HCT116 (cell line): ENCODE measurements around the gene CBLB. TPM values are rescaled to one million over a fixed set of nuclear protein-coding genes. Genes with fewer than 3 reads are reported as not detected.

Experiments used
- ATAC-seq: fragments of 200-7000 bp; cut with Tn5 transposase; 2 replicates; pipeline ENCODE4 v1.9.1; 2020; ENCODE audit warnings: mild to moderate bottlenecking, moderate library complexity
- BruUV-seq: library from RNA; stranded (reverse); fragments of 400-500 nt; replicated peaks from 2 replicates; lab custom pipeline; 2021; lab: Mats Ljungman, UMichigan
- CTCF ChIA-PET: fragments of 300-600 bp; sonication (Branson Sonifier 250); formaldehyde crosslinking; loops from one replicate; lab custom pipeline; 2021; ENCODE audit warnings: antibody characterized with exemption; lab: Charles Lee
- POLR2A ChIA-PET: fragments of 300-600, 350-600 bp; sonication (Branson Sonifier 250); formaldehyde crosslinking; loops from one replicate; lab custom pipeline; 2021; ENCODE audit warnings: antibody characterized with exemption; lab: Charles Lee
- RAD21 ChIA-PET, 2 experiments: fragments of 300-600 bp; sonication (Branson Sonifier 250); formaldehyde crosslinking; loops; one replicate each; lab custom pipeline; 2023; ENCODE audit warnings: low total read pairs in 2 of 2; ENCODE audit not compliant: uncharacterized antibody in 2 of 2, unreplicated experiment in 2 of 2, low non-redundant PET in 1 of 2; lab: Charles Lee
- DNase-seq: peaks from one replicate; pipeline ENCODE4 v3.0.0-alpha.2; 2010; ENCODE audit warnings: low read depth, low spot score
- H2AFZ ChIP-seq: fragments of 200-600 bp; shearing (Covaris generic), sonication (generic); 2 replicates; pipeline ENCODE4 v1.6.1; 2017; ENCODE audit warnings: low read depth, mixed run types, mixed read lengths, antibody characterized with exemption, low read length; ENCODE audit not compliant: poor library complexity, severe bottlenecking
- H3K27ac ChIP-seq: 2 replicates; pipeline ENCODE4 v1.5.1; 2012; ENCODE audit warnings: low read depth, low read length
- H3K27me3 ChIP-seq: fragments of 200-600 bp; sonication (generic); 2 replicates; pipeline ENCODE4 v1.6.1; 2016; ENCODE audit warnings: mixed run types, low read length, mixed read lengths; ENCODE audit not compliant: insufficient read depth
- H3K36me3 ChIP-seq, 2 experiments: fragments of 200-500 bp in 1 of 2; fragments of 200-600 bp in 1 of 2; sonication (Bioruptor generic) in 1 of 2; sonication (generic) in 1 of 2; 2 replicates each; pipeline versions ENCODE4 v1.5.1 to v1.6.1; 2014 to 2016; ENCODE audit warnings: low read length in 2 of 2, inconsistent platforms in 1 of 2, mixed read lengths in 1 of 2, mixed run types in 1 of 2; ENCODE audit not compliant: insufficient read depth in 2 of 2, control insufficient read depth in 1 of 2
- H3K4me1 ChIP-seq, 2 experiments: fragments of 200-600 bp in 1 of 2; sonication (generic) in 1 of 2; 2 replicates each; pipeline versions ENCODE4 v1.5.1 to v1.6.1; 2012 to 2017; ENCODE audit warnings: low read length in 2 of 2, inconsistent platforms in 1 of 2, mild to moderate bottlenecking in 1 of 2, mixed read lengths in 1 of 2, mixed run types in 1 of 2, moderate library complexity in 1 of 2; ENCODE audit not compliant: insufficient read depth in 2 of 2, control insufficient read depth in 1 of 2
- H3K4me2 ChIP-seq: fragments of 200-600 bp; sonication (generic); 2 replicates; pipeline ENCODE4 v1.6.1; 2017; ENCODE audit warnings: mixed run types, low read length, mixed read lengths
- H3K4me3 ChIP-seq, 2 experiments: fragments of 200-600 bp in 1 of 2; sonication (generic) in 1 of 2; replicated peaks in 1 of 2; 2 replicates each; pipeline ENCODE4 v1.5.1; 2011 to 2016; ENCODE audit warnings: low read length in 2 of 2, control low read depth in 1 of 2, low read depth in 1 of 2, mild to moderate bottlenecking in 1 of 2, mixed read lengths in 1 of 2, mixed run types in 1 of 2
- H3K79me2 ChIP-seq: fragments of 200-600 bp; sonication (generic); 2 replicates; pipeline ENCODE4 v1.6.1; 2017; ENCODE audit warnings: mild to moderate bottlenecking, mixed run types, low read length, moderate library complexity, mixed read lengths; ENCODE audit not compliant: insufficient read depth
- H3K9ac ChIP-seq: fragments of 200-600 bp; sonication (generic); 2 replicates; pipeline ENCODE4 v1.6.1; 2016; ENCODE audit warnings: low read length, mixed read lengths
- H3K9me2 ChIP-seq: fragments of 200-600 bp; sonication (generic), shearing (Covaris generic); 2 replicates; pipeline ENCODE4 v1.6.1; 2017; ENCODE audit warnings: mixed run types, mild to moderate bottlenecking, moderate library complexity; ENCODE audit not compliant: insufficient read depth
- H3K9me3 ChIP-seq, 2 experiments: fragments of 200-500 bp in 1 of 2; fragments of 200-600 bp in 1 of 2; sonication (Bioruptor generic) in 1 of 2; sonication (generic) in 1 of 2; 2 replicates each; pipeline ENCODE4 v1.6.1; 2014 to 2017; ENCODE audit warnings: low read length in 2 of 2, mixed read lengths in 2 of 2, inconsistent platforms in 1 of 2, low read depth in 1 of 2, mild to moderate bottlenecking in 1 of 2, mixed run types in 1 of 2, moderate library complexity in 1 of 2; ENCODE audit not compliant: control insufficient read depth in 1 of 2, insufficient read depth in 1 of 2
- H4K20me1 ChIP-seq: fragments of 200-600 bp; sonication (generic), shearing (Covaris generic); 2 replicates; pipeline ENCODE4 v1.6.1; 2017; ENCODE audit warnings: mixed run types, mild to moderate bottlenecking, moderate library complexity; ENCODE audit not compliant: insufficient read depth
- CBX3 ChIP-seq: IDR thresholded peaks from 2 replicates; pipeline ENCODE4 v1.6.1; 2012; ENCODE audit warnings: low read depth
- EGR1 ChIP-seq: IDR thresholded peaks from 2 replicates; pipeline ENCODE4 v1.6.1; 2012; ENCODE audit warnings: low read depth
- ELF1 ChIP-seq: IDR thresholded peaks from 2 replicates; pipeline ENCODE4 v1.6.1; 2012; ENCODE audit warnings: low read depth, borderline replicate concordance
- EZH2phosphoT487 ChIP-seq: fragments of 200-600 bp; IDR thresholded peaks from 2 replicates; pipeline ENCODE4 v1.6.1; 2018; ENCODE audit warnings: antibody characterized with exemption, borderline replicate concordance
- POLR2A ChIP-seq: IDR thresholded peaks from 2 replicates; pipeline ENCODE4 v1.7.0; 2011; ENCODE audit warnings: borderline replicate concordance; ENCODE audit not compliant: insufficient read depth, insufficient read length; ENCODE audit errors: extremely low read depth
- RAD21 ChIP-seq: IDR thresholded peaks from 2 replicates; pipeline ENCODE4 v1.6.1; 2012; ENCODE audit warnings: low read depth, mild to moderate bottlenecking
- SP1 ChIP-seq: IDR thresholded peaks from 2 replicates; pipeline ENCODE4 v1.6.1; 2012; ENCODE audit warnings: low read depth
- TCF7L2 ChIP-seq: IDR thresholded peaks from 2 replicates; pipeline ENCODE4 v1.7.0; 2011; ENCODE audit warnings: borderline replicate concordance, inconsistent platforms; ENCODE audit not compliant: insufficient read depth, insufficient read length; ENCODE audit errors: extremely low read depth
- ZBTB33 ChIP-seq: IDR thresholded peaks from 2 replicates; pipeline ENCODE4 v1.6.1; 2011; ENCODE audit warnings: mild to moderate bottlenecking, low read length, moderate library complexity; ENCODE audit not compliant: insufficient replicate concordance; ENCODE audit errors: extremely low read depth
- ZFX ChIP-seq: fragments of 450-650 bp; IDR thresholded peaks from 2 replicates; pipeline ENCODE4 v1.6.1; 2017
- ZNF274 ChIP-seq: fragments of 200-500 bp; sonication (Bioruptor generic); IDR thresholded peaks from 2 replicates; pipeline ENCODE4 v1.6.1; 2014; ENCODE audit warnings: mild to moderate bottlenecking, low read depth, low read length, inconsistent platforms
- intact Hi-C: fragments of 100-400 bp; cut with micrococcal nuclease; formaldehyde crosslinking; loops from 2 replicates; pipeline ENCODE4 v1.10.0; 2022
- total RNA-seq: library from RNA; stranded (reverse); gene quantifications from one replicate; pipeline ENCODE4 v1.2.1, GENCODE V29; 2021; ENCODE audit not compliant: unreplicated experiment
- TF ChIP-seq, protein P1 (sequence below): IDR thresholded peaks from 2 replicates; pipeline ENCODE4 v1.6.1; 2012
- TF ChIP-seq, protein P2 (sequence below): IDR thresholded peaks from 2 replicates; pipeline ENCODE4 v1.6.1; 2012
- TF ChIP-seq, protein P3 (sequence below), 3 experiments: fragments of 200-600 bp in 1 of 3; sonication (generic) in 1 of 3; IDR thresholded peaks in 2 of 3; conservative IDR thresholded peaks in 1 of 3; 2 replicates each; pipeline ENCODE4 v1.5.1; 2012 to 2017; ENCODE audit warnings: low read depth in 2 of 3, low read length in 2 of 3, antibody characterized with exemption in 1 of 3, borderline replicate concordance in 1 of 3, control low read depth in 1 of 3, mild to moderate bottlenecking in 1 of 3, mixed read lengths in 1 of 3, mixed run types in 1 of 3, moderate library complexity in 1 of 3; ENCODE audit not compliant: insufficient read depth in 1 of 3

CBLB gene
- total RNA-seq, 1 experiment from 2014 or later: 10.4 TPM

- Histone ChIP-seq H3K27me3 (no peaks in the 10 kb centered on the region), H2AFZ (no peak overlapping the region), H3K36me3 (no peaks in the 10 kb centered on the region), H3K9ac (no peak overlapping the region), H4K20me1 (no peaks in the 10 kb centered on the region), H3K79me2 (no peaks in the 10 kb centered on the region), H3K27ac (no peak overlapping the region), H3K4me2 (no peak overlapping the region), H3K9me2 (no peaks in the 10 kb centered on the region), H3K4me3 (no peak overlapping the region), H3K4me1 (no peaks in the 10 kb centered on the region), H3K9me3 (peaks cover 0 to 8% of the 10 kb centered on the region in 2 experiments; a peak in 2 of 4 replicates)
- intact Hi-C loops: no loop called here
- ChIA-PET RAD21 (no interaction called here), CTCF (no interaction called here), POLR2A (no interaction called here)
- TF ChIP-seq RAD21 (no peak), ZNF274 (no peak), POLR2A (no peak), EZH2phosphoT487 (no peak), TCF7L2 (no peak), CBX3 (no peak), ZFX (no peak), SP1 (no peak), EGR1 (no peak)
- TF ChIP-seq, protein P1, sequence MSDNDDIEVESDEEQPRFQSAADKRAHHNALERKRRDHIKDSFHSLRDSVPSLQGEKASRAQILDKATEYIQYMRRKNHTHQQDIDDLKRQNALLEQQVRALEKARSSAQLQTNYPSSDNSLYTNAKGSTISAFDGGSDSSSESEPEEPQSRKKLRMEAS: no peak
- ATAC-seq (no peak), DNase-seq (no peak)
- BruUV-seq: no TSS peak
Measured at GRCh38 chr3:105763659-105764036, 105.2 kb downstream of the CBLB start.

GRCh38 chr3:105762749-105763658 lies 105.8 kb downstream of the CBLB start:
- POLR2A ChIA-PET: no interaction called here
- Histone ChIP-seq H3K9me3 (peaks cover 0 to 11% of the 10 kb centered on the region in 2 experiments; a peak in 2 of 4 replicates), H3K4me1 (no peaks in the 10 kb centered on the region), H3K36me3 (no peaks in the 10 kb centered on the region), H3K27me3 (no peaks in the 10 kb centered on the region), H3K27ac (no peak overlapping the region), H3K4me2 (no peak overlapping the region)
- CTCF ChIA-PET: no interaction called here
- ATAC-seq: no peak
- no TSS peak for BruUV-seq
- RAD21 ChIA-PET: no interaction called here
- TF ChIP-seq, protein P2, sequence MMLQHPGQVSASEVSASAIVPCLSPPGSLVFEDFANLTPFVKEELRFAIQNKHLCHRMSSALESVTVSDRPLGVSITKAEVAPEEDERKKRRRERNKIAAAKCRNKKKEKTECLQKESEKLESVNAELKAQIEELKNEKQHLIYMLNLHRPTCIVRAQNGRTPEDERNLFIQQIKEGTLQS: no peak
- TF ChIP-seq, protein P3, sequence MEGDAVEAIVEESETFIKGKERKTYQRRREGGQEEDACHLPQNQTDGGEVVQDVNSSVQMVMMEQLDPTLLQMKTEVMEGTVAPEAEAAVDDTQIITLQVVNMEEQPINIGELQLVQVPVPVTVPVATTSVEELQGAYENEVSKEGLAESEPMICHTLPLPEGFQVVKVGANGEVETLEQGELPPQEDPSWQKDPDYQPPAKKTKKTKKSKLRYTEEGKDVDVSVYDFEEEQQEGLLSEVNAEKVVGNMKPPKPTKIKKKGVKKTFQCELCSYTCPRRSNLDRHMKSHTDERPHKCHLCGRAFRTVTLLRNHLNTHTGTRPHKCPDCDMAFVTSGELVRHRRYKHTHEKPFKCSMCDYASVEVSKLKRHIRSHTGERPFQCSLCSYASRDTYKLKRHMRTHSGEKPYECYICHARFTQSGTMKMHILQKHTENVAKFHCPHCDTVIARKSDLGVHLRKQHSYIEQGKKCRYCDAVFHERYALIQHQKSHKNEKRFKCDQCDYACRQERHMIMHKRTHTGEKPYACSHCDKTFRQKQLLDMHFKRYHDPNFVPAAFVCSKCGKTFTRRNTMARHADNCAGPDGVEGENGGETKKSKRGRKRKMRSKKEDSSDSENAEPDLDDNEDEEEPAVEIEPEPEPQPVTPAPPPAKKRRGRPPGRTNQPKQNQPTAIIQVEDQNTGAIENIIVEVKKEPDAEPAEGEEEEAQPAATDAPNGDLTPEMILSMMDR (IDR thresholded peaks at IDR 0.05 in 2 of 3, conservative IDR thresholded peaks at IDR 0.05 in 1 of 3; ENCODE audit: borderline replicate concordance in 1 of 3, insufficient read depth in 1 of 3, low read depth in 2 of 3, low read length in 2 of 3): no peak
- TF ChIP-seq POLR2A (no peak), TCF7L2 (no peak), ELF1 (no peak), ZBTB33 (no peak), ZFX (no peak), CBX3 (no peak)
- TF ChIP-seq, all 23 proteins: peak for 0
- H4K20me1 ChIP-seq: no peaks in the 10 kb centered on the region
- intact Hi-C loops: no loop called here
- no peak overlapping the region for H3K9ac ChIP-seq
- H3K79me2 ChIP-seq: no peaks in the 10 kb centered on the region
- H2AFZ ChIP-seq: no peak overlapping the region
- no peaks in the 10 kb centered on the region for H3K9me2 ChIP-seq
- H3K4me3 ChIP-seq: no peak overlapping the region
- DNase-seq: no peak
